CMK (cell line): Measurements from ENCODE around the gene DDI2.
"Not testable (repeated sequence)": the region's sequence is repeated elsewhere in the genome, so short reads cannot be mapped to it uniquely, and the experiment has no call there.

Experiments used
- DNase-seq: peaks from one replicate; pipeline ENCODE4 v3.0.0-alpha.2; 2010; ENCODE audit warnings: low read depth

Gene DDI2

DNA sequence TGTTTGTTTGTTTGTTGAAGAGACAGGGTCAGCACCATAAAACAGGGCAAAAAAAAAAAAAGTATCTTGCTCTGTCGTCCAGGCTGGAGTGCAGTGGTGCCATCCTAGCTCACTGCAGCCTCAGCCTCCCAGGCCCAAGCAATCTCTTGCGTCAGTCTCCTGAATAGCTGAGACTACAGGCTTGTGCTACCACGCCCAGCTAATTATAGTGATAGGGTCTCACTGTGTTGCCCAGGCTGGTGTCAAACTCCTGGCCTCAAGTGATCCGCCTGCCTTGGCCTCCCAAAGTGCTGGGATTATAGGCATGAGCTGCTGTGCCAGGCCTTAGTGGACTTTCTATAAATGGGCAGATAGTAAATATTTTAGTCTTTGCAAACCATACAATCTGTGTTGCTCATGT lies 19.2 kb downstream of the DDI2 start:
- no peak for DNase-seq

DNA sequence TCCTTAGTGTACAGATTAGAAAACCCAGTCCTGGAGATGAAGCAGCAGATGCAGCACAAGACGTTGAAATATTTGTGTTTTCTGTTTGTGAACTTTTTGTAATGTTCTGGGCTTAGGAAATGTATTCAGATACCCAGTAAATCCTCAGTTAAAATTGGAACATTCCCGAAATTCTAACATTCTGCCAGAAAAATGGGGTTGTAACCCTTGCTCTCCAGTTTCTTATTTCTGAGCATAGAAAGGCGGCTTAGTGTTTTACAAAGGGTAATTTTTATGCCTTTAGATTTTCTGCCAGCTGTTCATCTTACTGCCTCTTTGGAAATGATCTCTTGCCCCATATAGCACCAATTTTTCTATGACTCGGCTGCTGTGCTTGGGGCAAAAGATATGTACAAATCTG lies 20.6 kb downstream of the DDI2 start:
- DNase-seq: no peak

DNA sequence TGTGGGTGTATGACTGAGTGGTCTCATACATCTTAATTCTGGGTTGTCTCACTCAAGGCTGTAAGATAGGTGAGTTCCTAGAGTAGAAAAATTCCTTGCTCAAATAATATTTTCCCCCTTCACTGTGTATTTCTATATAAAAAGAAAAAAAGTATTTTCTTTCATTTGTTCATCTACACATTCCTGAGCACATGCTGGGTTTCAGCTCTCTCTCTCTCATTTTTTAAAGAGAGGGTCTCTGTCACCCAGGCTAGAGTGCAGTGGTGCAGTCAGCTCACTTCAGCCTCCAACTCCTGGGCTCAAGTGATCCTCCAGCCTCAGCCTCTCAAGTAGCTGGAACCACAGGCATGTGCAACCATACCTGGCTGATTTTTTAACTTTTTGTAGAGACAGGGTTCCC lies 22.0 kb downstream of the DDI2 start:
- no peak for DNase-seq

DNA sequence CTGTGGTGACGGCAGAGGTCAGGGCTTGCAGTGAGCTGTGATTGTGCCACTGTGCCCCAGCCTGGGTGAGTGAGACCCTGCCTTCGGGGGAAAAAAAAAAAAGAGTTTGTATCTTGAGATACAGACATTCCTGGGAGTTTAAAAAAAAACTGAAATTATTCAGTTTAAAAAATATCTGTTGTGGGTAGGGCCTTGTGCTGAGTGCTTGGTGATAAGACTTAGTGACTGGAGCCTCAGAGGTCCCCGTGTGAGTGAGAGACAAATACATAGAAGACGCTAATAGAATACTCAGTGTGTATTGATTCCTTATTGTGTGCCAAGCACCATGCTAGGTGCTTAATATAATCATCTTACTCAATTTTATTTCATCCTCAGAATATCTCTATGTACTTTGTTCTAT lies 22.7 kb downstream of the DDI2 start:
- no peak for DNase-seq

DNA sequence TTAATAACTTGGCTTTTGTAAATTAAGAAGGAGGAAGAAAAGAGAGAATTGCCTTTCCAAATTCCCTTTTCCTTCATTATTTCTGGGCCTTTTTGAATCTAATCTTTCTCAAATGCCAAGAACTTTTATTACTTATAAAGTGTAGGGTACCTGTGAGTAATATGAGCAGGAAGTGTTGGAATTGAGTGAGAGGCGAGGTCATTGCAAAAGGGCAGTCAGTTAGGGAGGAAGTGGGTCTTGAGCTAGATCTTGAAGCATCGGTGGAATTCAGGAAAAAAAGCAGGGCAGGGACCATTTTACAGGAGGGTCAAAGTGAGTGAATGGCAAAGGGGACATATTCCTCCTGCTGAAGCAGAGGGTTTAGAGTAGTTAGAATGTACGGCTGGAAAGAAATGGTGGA lies 23.4 kb downstream of the DDI2 start:
- no peak for DNase-seq

DNA sequence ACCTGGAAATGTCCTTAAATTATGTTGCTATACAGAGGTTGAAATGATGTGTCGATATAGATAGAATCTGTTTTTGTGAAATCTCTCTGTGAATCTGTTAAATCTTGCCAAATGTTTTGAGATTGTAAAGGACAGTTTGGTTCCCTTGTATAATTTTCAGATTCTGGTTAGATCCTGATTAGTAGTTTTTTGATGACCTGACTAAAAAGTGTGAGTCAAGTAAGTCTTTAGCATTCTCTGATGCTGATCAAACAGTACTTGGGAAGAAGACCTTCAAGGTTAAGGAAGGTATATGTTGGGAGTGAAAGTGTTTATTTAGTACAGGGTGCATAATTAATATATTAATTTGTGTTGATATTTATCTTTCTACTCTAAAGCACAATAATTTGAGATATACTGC lies 32.7 kb downstream of the DDI2 start:
- DNase-seq: no peak

DNA sequence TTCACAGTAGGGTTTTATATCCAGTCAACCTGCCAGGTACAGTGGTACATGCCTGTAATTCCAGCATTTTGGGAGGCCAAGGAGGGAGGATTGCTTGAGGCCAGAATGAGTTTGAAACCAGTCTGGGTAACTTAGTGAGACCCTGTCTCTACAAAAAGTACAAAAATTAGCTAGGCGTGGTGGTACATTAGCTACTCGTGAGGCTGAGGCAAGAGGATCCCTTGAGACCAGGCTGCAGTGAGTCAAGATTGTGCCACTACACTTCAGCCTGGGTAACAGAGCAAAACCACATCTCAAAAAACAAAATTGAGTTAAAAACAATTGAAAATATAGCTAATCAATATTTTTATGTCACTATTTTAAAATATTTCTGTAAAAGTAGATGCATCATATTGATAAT lies 33.2 kb downstream of the DDI2 start:
- no peak for DNase-seq

DNA sequence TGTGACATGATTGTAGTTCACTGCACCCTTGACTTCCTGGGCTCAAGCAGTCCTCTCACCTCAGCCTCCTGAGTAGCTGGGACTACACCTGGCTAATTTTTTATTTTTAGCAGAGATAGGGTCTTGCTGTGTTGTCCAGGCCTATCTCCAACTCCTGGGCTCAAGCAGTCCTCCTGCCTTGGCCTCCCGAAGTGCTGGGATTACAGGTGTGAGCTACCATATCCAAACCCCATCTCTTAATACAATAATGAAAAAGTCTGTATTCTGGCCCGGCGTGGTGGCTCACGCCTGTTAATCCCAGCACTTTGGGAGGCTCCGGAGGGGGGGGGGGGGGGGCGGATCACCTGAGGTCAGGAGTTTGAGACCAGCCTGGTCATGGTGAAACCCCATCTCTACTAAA lies 34.9 kb downstream of the DDI2 start:
- DNase-seq: not testable (repeated sequence)

DNA sequence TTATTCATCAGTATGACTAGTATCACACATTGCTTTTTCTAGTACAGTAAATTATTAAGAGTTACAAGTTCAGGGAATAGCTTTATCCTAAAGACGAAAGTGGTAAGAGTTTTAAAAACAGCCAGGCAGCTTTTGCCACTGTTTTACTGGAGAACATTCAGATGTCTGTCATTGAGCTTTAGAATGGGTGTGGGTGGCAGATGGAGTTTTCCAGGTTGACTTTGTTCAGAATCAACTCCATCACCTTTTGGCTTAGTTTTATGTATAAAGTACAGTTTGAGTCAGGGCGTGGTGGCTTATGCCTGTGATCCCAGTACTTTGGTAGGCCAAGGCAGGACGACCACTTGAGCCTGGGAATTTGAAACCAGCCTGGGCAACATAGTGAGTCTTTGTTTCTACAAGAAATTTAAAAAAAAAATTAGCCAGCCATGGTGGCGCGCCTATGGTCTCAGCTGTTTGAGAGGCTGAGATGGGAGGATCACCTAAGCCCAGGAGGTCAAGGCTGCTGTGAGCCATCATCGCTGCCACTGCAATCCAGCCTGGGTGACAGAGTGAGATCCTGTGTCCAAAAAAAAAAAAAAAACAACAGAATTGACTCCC lies 36.9 kb downstream of the DDI2 start:
- no peak for DNase-seq

DNA sequence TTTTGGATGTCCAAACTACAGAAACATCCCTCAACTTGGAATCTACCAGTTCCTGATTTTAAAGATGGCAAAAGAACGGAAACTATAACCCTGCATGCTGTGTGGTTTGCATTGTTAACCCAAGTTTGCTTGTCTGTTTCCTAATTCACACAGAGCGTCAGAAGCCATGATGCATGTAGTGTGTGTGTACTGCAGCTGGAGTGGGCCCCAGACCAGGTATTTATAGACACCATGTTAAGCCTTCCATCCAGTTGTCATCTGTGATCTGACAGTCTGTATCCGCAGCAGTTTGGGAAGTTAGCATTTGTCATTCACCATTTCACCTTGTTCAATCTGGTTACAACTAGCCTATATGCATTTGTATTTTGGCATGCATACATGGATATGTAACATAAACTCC lies 39.2 kb downstream of the DDI2 start:
- DNase-seq: no peak

DNA sequence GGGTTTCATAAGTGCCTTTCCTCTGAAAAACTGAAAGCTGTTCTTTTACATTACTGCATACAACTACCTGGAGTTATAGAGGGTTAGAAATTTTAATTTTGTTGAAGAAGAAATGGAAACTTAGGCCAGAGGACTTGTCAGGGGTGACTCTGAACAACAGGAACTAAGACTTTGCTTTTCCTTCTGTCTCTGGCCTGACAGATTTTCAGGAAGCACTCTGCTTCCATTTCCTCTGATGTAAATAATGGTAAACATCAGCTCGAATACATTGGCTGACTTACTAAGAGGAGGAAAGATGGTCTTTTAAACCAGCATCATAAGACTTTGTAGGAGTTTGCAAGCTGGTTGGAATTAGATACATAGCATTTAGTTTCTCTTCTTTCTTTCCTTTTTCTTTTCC lies 39.8 kb downstream of the DDI2 start:
- DNase-seq: no peak

DNA sequence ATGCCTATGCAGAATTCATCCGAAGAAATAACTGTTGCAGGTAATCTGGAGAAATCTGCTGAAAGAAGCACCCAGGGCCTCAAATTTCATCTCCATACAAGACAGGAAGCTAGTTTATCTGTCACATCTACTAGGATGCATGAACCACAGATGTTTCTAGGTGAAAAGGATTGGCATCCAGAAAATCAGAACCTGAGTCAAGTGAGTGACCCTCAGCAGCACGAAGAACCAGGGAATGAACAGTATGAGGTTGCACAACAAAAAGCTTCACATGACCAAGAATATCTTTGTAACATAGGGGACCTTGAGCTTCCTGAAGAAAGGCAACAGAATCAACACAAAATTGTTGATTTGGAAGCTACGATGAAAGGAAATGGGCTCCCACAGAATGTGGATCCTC lies 42.9 kb downstream of the DDI2 start:
- no peak for DNase-seq

DNA sequence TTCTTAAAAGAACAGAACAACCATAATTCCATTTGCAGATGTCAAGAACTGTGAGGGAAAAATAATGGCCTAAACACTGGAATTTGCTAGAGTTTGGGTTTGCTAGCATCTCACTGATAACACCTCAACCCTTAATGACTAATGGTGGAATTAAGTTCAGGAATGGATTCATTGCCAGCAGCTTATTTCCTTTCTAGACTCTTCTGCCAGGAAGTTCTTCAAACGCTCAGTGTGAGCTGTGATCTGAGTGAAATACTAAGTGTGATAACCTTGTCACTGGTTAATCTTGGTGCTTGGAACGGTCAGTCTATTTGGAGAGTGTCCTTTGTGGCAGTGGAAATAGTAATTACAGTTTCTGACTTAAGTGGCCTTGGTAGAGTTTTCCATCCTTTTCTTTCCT lies 45.2 kb downstream of the DDI2 start:
- no peak for DNase-seq

DNA sequence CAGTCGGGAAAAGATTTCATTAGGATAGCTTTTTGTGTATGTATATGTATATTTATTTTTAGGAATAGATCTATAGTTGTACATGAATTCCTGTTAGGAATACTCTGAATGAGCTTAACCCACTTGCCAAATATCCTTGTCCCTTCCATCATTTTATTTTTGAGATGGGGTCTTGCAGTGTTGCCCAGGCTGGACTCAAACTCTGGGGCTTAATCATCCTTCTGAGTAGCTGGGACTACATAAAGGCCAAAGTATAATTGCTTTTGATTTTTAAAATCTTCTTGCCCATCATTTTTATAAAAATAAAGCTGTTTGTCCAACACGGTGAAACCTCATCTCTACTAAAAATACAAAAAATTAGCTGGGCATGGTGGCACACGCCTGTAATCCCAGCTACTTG lies 46.7 kb downstream of the DDI2 start:
- DNase-seq: no peak

DNA sequence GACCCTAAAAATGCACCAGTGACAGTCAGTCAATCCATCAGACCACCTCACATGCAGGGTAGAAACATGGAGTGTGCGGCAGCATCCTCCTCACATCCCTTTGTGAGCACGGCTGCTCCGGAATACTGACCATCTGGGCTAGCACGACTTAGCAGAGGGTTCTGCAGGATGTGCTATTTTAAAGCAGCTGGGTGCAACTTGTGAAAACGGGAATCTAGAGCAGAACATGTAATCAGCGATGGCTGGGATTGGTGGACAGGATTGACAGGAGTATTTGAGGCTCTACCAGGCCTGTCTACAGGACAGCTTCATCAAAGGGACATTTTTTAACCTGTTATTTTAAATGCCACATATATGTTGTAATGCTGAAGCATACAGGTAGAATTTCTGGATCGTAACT lies 50.1 kb downstream of the DDI2 start:
- no peak for DNase-seq

DNA sequence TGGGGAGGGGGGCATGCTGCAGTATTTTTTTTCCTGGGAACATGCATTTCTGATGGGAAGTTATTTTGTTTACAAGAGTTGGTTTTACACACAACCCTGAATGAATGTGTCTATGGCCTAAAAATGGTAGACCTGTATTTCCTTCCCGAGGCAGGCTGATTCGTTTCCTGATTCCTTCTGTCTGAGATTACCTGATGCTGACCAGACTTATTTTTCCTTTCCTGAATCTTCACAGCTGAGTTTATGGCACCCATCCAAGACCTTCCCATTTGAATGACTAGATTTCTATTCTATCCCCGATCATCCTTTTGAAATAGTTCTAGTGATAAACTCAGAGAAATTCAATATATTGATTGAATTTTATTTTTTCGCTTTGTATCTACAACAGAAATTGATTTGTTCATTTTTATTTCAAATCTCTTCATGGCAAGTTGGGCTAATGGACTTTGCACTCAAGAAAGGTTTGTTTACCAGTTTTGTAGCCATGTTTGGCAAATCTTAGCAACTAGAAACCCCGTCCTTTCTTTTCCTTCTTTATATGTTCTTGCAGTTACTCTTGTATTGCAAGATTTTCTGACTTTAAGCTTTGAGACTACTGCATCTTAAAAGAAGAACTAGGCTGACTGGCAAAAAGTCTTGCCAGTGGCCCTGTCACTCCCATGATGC lies 51.0 kb downstream of the DDI2 start:
- DNase-seq: no peak

DNA sequence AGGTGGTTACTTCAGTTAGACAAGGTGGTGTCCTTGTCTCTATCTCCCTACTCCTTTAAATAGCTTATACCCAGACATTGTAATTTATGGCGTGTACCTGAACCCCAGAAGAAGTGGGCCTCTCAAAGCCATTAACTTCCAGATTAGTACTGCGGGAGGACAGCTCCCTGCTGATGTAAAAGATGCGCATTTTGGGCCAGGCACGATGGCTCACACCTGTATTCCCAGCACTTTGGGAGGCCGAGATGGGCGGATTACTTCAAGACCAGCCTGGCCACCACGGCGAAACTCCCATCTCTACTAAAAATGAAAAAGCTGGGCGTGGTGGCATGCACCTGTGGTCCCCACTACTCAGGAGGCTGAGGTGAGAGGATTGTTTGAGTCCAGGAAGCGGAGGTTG lies 51.8 kb downstream of the DDI2 start:
- no peak for DNase-seq

DNA sequence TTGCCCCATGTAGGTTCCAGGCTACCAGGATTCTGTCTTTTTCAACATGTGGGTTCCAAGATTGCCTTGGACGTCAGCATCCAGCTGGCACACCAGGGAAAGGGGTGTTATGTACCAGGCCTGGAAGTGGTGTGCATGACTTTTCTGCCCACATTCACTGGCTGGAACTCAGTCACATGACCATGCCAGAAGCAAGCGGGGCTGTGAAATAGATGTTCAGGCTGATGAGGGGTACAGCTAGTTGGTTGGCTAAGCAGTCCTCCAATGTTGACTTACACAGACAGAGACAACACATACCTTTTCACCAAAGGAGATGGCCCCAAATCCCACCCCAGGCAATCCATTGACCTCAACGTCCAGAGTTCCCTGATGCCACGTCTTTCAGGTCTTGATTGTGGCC lies 52.6 kb downstream of the DDI2 start:
- no peak for DNase-seq

DNA sequence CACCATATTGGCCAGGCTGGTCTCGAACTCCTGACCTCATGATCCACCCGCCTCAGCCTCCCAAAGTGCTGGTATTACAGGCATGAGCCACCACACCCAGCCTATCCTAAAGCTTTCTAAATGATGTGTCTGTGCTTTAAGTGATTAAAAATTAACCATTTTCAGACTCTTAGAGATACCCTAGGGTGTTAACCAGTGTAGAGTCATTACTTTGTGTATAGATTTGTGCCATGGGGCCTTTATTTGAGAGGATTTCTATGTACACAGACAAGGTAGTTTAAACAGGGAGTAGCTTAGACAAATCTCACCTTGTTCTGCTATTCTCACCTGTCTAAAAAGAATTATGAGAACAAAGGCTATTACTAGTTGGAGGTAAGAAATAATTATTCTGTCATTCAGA lies 54.2 kb downstream of the DDI2 start:
- DNase-seq: no peak

DNA sequence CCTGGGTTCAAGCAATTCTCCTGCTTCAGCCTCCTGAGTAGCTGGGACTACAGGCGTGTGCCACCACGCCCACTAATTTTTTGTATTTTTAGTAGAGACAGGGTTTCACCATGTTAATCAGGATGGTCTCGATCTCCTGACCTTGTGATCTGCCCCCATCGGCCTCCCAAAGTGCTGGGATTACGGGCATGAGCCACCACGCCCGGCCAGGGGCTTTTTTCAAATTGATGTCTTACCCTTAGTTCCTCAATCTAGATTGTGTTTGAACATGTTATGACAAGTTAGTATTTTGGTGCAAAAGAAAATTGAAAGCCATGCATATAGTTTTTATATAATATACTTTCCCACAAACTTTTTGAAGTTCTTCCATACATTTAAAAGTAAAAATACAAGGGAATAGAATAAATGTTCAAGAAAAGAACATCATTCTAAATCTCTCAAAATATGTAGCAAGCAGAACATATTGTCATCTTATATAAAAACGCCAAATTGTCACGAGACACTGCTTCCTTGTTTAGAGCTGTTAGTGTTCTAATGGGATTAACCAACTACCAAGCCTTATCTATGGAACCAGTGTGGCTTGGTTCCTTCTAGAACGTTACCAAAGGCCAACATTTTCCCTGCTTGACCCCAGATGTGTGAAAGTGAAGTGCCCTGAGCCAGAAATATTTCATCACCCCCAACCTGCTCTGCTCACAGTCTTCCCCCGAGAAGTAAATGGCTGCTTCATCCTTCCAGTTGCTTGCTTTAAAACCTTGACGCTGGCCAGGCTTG lies 57.3 kb downstream of the DDI2 start:
- DNase-seq: no peak

DNA sequence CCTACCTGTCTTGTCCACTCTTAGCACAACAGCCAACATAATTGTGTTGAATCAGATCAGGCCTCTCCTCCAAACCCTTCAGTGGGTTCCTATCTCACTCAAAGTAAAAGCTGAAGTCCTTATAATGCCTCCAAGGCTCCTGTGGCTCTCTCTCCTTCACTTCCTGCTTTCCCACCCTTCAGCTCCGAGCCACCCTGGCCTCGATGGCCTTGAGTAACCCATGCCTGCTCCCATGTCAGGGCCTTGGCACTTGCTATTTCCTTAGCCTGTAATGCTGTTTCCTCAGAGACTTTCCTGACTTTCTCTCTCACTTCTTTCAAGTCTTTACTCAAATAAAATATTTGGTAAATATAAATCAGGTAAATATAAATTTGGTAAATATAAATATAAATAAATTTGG lies 58.8 kb downstream of the DDI2 start:
- no peak for DNase-seq

DNA sequence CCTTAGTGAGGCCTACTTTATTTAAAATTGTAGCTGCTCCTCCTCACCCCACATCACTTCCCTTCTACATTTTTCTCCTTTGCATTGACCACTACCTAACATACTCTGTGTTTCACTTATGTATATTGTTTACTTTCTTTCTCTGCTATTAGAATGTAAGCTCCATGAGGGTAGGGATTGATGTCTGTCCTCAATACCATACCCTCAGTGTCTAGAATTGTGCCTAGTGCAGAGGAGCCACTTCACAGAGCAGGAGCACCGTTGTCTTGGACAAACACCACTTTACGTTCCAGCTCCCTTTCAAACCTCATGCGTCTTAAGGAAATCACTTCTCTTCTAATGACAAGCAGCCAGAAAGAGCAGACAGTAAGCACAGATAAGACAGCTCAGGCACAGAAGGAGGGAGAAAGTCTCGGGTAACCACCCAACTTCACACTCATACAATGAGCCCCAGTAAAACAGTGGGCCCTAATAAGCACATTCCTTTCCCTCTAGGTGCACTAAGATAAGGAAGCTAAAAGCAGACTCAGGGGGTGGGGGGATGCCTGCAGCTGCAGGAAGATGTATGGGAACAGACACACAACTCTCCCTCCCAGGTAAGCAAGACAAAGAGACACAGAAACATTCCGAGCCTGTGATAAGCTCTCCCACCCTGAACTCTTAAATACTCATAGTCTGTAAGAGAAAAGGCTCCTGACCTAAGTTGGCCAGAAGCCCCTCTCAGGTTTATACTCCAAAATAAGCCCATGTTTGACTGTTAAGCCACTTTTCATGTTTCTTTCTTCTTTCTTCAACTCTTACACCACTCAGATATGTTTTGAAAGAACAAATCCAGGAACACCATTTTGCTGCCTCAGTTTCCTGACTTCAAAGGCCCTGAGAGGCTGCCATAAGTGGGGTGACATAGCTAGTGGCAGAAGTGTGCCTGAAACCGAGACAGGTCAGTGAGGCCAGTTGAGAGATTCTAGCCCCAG lies 59.7 kb downstream of the DDI2 start:
- DNase-seq: no peak

DNA sequence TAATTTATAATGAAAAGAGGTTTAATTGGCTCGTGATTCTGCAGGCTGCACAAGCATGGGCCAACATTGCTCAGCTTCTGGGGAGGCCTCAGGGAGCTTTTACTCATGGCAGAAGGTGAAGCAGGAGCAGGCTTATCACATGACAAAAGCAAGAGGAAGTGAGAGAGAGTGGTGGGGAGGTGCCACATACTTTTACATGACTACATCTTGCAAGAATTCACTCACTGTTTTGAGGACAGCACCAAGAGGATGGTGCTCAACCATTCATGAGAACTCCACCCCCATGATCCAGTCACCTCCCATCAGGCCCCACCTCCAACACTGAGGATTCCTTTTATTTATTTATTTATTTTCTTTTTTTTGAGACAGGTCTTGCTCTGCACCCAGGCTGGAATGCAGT lies 61.3 kb downstream of the DDI2 start:
- no peak for DNase-seq
